GM12872 (cell line): Measurements from ENCODE around the gene UBE4B.

Experiments
- CTCF ChIP-seq: IDR thresholded peaks from 3 replicates; pipeline ENCODE4 v1.5.1; 2011; ENCODE audit warnings: low read depth, mild to moderate bottlenecking, low read length, moderate library complexity; ENCODE audit not compliant: insufficient read depth

The UBE4B gene

GRCh38 chr1:10160907-10161490, 128.2 kb downstream of the UBE4B start:
- TF ChIP-seq CTCF = no peak

- no peak for TF ChIP-seq CTCF
These were observed 129.0 kb downstream of the UBE4B start for GRCh38 chr1:10161541-10162290.

GRCh38 chr1:10168912-10169514, 136.3 kb downstream of the UBE4B start:
- no peak for TF ChIP-seq CTCF

GRCh38 chr1:10170239-10170574, 137.4 kb downstream of the UBE4B start:
- no peak for TF ChIP-seq CTCF

GRCh38 chr1:10171105-10171767, 138.5 kb downstream of the UBE4B start:
- no peak for TF ChIP-seq CTCF

GRCh38 chr1:10171995-10172669, 139.4 kb downstream of the UBE4B start:
- TF ChIP-seq CTCF = no peak

- no peak for TF ChIP-seq CTCF
These were observed 140.8 kb downstream of the UBE4B start for GRCh38 chr1:10173582-10173981.
